Coronary artery (tissue), 2 donors: Measurements from ENCODE around the gene TAF10.

ENCODE experiments used
- DNase-seq: peaks from one replicate; pipeline ENCODE4 v3.0.0-alpha.2; 2017; ENCODE audit warnings: low spot score
- H3K27ac ChIP-seq, 2 donors: fragments of 200-600 bp; sonication (generic); one replicate each; pipeline ENCODE4 v1.5.1; 2016 to 2019
- H3K4me3 ChIP-seq: fragments of 200-600 bp; sonication (generic); 2 replicates; pipeline ENCODE4 v1.5.1; 2016; ENCODE audit warnings: mild to moderate bottlenecking, moderate library complexity
- TF ChIP-seq, protein P1 (sequence below): fragments of 200-600 bp; sonication (generic); IDR thresholded peaks from one replicate; pipeline ENCODE4 v1.5.1; 2019; ENCODE audit warnings: antibody characterized with exemption

TAF10 gene

DNA sequence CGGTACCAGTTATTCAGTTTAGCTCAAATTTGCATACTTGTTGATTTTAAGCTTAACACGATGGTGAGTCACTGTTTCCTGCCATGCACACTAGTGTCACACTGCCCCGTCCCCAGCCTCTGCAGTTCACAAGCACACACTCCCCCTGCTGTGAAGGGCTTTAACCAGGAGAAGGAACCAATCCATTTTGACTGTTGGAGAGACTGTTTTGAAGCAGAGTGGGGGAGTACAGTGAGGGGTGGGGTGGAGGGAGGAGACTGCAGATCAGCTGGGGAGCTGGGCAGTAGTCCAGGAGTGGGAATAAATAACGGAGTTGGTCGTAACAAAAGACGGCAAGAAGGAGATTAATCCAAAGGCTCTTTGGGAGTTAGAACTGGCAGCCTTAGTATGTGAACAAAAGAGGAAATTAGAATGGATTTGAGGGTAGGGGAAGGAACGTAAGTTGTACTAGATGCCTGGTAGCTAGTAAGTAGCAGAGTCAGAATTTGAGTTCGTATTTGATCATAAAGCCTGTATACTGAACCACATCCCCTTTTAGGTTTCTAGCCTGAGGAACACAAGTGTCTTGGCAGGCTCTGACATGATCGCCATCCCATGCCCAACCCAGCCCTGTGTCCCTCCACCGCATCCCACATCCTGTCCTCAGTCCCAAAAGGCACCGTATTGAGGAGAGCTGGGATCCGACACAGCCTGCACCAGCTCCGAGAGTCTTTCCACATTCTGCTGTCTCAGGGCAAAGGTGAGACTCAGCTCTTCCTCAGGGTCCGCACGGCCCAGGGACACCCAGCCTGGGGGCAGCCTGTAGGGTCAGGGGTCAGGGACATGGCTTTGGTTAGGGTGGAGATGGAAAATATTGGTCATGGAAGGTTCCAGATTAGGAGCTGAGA lies 6.3 kb upstream of the TAF10 start:
- peak overlapping the region; percentile 85 to 95 for H3K27ac ChIP-seq
- no peak for DNase-seq
- TF ChIP-seq, protein P1, sequence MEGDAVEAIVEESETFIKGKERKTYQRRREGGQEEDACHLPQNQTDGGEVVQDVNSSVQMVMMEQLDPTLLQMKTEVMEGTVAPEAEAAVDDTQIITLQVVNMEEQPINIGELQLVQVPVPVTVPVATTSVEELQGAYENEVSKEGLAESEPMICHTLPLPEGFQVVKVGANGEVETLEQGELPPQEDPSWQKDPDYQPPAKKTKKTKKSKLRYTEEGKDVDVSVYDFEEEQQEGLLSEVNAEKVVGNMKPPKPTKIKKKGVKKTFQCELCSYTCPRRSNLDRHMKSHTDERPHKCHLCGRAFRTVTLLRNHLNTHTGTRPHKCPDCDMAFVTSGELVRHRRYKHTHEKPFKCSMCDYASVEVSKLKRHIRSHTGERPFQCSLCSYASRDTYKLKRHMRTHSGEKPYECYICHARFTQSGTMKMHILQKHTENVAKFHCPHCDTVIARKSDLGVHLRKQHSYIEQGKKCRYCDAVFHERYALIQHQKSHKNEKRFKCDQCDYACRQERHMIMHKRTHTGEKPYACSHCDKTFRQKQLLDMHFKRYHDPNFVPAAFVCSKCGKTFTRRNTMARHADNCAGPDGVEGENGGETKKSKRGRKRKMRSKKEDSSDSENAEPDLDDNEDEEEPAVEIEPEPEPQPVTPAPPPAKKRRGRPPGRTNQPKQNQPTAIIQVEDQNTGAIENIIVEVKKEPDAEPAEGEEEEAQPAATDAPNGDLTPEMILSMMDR = no peak
- H3K4me3 ChIP-seq = peak overlapping the region; percentile 96

DNA sequence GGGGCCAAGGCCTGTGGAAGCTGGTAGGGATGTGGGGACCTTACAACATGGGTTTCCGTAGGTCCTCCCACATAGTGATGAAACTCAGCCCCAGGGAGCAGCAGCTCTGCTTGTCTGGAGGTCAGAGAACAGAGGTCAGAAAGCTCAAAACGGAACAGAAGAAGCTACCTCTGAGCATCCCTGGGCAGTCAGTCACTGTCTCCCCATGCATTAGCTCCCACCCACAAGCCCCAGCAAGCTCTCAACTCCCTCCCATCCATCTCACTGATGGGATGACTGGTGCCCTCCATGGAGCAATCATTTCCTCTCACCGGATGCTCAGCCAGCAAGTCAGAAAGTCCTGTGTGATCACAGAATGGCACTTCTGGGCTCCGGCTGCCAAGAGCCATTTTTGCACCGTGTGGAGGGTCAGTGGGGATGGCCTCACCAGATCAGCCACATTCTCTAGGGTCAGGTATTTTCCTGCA lies 5.3 kb upstream of the TAF10 start:
- DNase-seq = no peak
- H3K4me3 ChIP-seq = peak overlapping the region; percentile 96
- peak overlapping the region in 1 of 2 donors; percentile 95 for H3K27ac ChIP-seq

DNA sequence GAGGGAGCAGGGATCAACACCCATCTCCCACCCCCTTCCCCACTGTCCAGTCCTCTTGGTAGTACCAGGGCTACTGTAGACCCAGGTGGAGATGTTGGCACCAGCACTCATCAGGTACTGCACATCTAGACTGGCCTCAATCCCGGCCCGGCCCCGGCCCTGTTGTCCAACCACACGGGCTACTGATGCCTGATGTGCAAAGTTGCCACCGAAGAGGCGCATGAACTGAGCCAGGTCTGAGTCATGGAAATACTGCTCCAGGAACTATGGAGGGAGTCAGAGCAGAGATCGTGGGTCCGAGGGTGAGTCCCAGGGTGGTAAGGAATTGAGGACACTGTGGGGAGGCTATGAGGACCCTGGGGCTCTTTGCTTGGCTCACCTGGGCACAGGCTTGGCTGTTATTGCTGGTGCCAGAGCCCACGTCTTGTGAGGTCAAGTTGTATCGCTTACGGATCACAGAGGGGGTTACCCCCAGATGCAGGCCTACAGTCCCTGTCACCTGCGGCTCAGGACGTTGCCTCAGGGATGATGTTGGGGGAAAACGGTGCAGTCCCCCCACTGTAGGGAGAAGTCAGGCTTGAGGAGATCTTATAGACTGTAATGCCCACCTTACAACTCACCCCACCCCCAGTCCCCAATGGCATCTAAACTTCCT lies 4.7 kb upstream of the TAF10 start:
- H3K27ac ChIP-seq = no peak overlapping the region

More for the DNA sequence above, 5.3 kb upstream of the TAF10 start:
- TF ChIP-seq, protein P1 = no peak

GRCh38 chr11:6615882-6616585 lies 4.0 kb upstream of the TAF10 start:
- H3K27ac ChIP-seq = no peak overlapping the region
- TF ChIP-seq, protein P1 = no peak
- no peak for DNase-seq

More for the DNA sequence above, 4.7 kb upstream of the TAF10 start:
- no peak overlapping the region for H3K4me3 ChIP-seq
- no peak for DNase-seq
- TF ChIP-seq, protein P1 = no peak

DNA sequence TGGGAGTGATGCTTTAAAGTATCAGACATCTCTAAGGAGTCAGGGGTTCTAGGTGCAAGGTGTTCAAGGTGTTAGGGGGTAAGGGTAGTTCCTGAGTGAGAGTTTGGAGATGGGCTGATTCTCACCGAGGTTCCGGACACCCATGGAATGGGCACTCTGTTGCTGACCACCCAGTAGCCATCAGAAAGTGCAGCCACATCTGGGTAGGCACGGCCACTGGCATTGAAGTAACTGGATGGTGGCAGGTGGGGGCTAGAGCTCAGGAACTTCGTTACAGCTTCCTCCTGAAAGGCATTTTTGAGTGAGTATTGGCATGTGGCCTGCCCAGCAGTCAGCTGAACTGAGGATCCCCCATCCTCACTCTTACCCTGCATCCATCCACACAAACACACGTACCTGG lies 3.0 kb upstream of the TAF10 start:
- H3K27ac ChIP-seq = no peak overlapping the region
- peak; percentile 62 for DNase-seq
- TF ChIP-seq, protein P1 = no peak
- no peak overlapping the region for H3K4me3 ChIP-seq

More at GRCh38 chr11:6615882-6616585, 4.0 kb upstream of the TAF10 start:
- H3K4me3 ChIP-seq = no peak overlapping the region

DNA sequence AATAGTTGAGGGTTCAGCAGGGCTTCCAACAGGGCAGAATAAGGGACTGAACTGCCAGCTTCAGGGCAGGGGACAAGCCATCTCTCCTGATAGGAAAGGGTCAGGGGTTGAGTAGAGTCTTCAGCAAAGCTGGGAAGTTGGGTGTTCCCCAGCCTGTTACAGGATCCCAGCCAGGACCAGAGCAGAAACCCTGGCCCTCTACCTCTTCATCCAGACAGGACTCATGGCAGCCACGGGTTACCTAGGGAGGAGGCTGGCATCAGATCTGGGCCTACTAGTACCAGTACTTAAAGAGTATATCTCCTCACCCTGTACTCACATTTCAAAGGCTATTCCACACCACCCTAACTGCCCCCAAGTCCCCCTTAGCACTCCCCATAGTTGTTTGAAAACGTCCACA lies 2.4 kb upstream of the TAF10 start:
- peak; percentile 72 for DNase-seq

More for the DNA sequence above, 2.4 kb upstream of the TAF10 start:
- TF ChIP-seq, protein P1 = no peak
- Histone ChIP-seq H3K4me3 (no peak overlapping the region), H3K27ac (no peak overlapping the region)
